Daoy (cell line): ENCODE results near the gene ADSL. TPM values are rescaled to one million over a fixed set of nuclear protein-coding genes. Genes with fewer than 3 reads are reported as not detected.

Experiments
- DNase-seq: peaks from one replicate; pipeline ENCODE4 v3.0.0-alpha.2; 2015; ENCODE audit warnings: low read depth
- total RNA-seq: library from RNA; depleted of rRNA; stranded (reverse); fragments of >200 nt; shearing (Covaris generic); gene quantifications from 2 replicates; pipeline ENCODE4 v1.2.3, GENCODE V29; 2014

ADSL gene
- total RNA-seq, 1 experiment from 2014 or later, result 350 TPM

DNA sequence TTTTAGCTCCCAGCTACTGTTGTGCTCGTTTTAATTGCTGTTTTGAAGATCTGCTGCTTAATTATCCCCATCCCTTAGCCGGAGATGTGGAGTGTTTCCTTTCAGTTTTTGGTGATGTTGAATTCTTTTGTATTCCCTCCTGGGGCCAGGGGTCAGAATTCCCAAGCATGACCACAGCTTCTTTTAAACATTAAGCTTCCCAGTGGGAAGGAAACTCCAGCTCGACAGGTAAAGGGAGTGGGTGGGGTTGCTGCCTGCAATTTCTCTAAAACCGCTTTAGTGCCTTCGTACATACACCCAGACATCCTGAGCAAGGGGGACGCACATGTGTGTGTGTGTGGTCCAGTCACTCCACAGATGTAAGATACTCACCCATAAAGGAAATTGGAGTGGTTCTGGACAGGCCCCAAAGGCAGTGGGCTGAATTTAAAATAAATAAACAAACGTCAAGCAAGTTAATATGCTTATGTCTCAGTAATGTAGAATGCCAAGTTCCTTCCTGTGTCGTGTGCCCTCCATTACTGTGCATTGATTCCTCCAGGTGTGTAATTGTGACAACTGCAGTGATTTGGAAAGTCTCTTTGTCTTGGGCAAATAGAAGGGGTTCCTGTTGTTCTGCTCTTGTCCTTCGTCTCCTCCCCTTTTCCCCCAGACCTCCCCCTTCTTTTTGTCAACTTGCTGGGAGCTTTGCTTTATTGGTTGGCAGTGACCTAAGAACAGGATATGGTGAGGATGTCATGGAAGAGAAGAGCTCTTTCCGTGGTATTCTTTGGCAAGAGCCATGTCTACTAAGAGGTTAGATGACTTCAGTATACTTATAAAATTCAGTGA, 19.2 kb upstream of the ADSL start:
- DNase-seq, result peak; percentile 41

- DNase-seq, result no peak
These were observed 17.5 kb upstream of the ADSL start for GRCh38 chr22:40328546-40329456.

DNA sequence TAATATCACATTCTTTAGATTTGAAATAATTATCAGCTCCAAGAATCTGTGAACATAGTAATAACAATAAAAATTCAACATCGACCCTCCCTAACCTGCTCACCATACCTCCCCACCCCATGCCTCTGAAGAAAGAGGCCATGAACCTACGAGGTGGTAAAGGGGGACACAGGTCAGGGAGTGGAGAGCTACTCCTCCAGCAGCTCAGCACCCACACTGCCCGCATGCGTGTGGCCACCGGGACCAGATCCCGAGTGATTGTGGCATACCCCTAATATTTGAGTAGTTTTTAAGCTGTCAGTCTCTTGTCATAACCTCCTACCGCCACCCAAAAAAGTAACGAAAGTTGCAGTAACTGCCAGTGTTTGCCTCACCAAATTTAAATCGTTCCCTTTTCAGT, 16.8 kb upstream of the ADSL start:
- no peak for DNase-seq

DNA sequence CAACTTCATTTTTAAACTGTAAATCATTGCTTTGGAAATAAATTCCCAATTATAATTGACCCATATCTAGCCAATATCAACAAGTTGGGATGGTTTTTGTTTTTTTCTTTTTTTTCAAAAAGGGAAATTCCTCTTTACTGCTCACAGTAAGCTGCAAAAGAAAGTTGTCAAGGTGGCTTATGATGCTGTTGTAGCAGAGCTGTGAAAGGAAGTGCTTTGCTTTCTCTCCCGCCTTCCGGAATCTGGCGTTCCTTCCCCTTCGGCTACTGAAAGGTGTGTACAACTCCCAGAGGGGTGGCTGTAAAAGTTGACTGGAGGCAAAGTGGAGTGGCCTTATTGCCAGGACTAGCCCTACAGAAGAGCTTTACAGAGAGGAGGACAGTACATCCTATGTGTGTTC, 16.2 kb upstream of the ADSL start:
- no peak for DNase-seq

DNA sequence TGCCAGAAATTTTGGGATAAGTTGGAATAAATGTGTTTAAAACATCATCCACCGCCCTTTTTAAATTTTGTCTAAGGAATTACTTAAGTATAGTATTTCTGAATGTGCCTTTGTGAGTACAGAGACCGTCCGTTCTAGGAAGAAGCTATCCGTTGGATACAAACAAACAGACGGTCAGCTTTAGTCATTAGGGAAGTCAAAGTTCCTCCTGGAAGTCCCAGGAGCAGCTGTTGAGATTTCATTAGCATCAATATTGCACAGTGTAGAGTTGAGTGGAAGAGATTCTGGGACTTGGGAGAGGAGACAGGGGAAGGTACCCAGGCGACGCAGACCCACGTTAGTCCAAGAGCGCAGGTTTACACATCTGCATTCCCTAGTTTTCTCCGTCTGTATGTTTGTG, 15.7 kb upstream of the ADSL start:
- DNase-seq, result no peak

GRCh38 chr22:40331706-40332105, 14.6 kb upstream of the ADSL start:
- DNase-seq, result no peak

DNA sequence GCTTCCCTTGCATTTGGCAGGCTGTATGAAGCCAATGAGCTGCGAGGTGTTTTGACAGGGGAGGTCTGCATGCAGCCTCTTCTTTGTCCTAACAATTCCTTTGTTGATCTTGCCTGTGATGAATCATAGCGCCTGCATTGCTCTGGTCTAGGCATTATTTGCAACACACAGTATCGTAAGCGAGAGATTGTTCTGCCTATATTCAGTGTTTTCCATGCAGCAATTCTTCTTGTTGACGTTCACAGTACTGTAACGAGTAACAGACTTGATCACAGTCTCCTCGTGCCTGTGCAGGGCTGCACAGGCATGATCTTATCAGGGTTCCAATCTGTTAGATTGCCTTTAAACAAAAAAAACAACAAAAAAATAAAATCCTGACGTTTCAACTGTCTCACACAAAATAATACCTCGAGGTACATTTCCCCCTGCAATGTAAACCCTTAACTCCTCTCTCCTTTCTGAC, 13.9 kb upstream of the ADSL start:
- DNase-seq, result peak; percentile 7

GRCh38 chr22:40334060-40334459, 12.2 kb upstream of the ADSL start:
- DNase-seq, result no peak

GRCh38 chr22:40334899-40335298, 11.4 kb upstream of the ADSL start:
- no peak for DNase-seq

GRCh38 chr22:40335358-40335757, 10.9 kb upstream of the ADSL start:
- no peak for DNase-seq

DNA sequence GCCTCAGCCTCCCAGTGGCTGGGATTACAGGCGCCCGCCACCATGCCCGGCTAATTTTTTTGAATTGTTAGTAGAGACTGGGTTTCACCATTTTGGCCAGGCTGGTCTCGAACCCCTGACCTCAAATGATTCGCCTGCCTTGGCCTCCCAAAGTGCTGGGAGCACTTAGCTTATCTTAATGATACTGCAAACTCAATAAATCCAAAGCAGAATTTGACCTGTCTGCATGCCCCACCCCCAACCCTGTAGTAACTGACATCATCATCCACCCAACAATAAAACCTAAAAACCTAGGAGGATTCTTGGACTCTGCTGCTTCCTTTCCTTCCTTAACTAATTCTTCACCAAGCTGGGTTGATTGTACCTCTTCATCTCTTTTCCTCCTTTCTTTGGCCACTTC, 6.3 kb upstream of the ADSL start:
- DNase-seq, result no peak

DNA sequence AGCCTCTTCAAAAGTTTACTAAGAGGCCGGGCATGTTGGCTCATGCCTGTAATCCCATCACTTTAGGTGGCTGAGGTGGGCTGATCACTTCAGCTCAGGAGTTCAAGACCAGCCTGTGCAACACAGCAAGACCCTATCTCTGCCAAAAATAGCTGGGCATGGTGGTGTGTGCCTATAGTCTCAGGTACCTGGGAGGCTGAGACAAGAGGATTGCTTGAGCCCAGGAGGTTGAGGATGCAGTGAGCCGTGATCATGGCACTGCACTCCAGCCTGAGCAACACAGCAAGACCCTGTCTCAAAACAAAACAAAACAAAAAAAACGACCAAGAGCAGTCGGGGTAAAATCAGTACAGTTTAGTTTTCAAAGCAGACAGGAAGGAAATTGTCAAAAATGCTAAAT, 4.7 kb upstream of the ADSL start:
- no peak for DNase-seq

GRCh38 chr22:40342521-40342920, 3.8 kb upstream of the ADSL start:
- DNase-seq, result no peak

GRCh38 chr22:40345271-40345670, 1.0 kb upstream of the ADSL start:
- DNase-seq, result peak; percentile 67

- peak; percentile 44 for DNase-seq
These were observed 500 bp upstream of the ADSL start for GRCh38 chr22:40345815-40346184.

GRCh38 chr22:40347300-40347699, 1.0 kb downstream of the ADSL start:
- DNase-seq, result no peak

- peak; percentile 48 for DNase-seq
These were observed 1.8 kb downstream of the ADSL start for GRCh38 chr22:40348025-40348658.

GRCh38 chr22:40352763-40353162, 6.5 kb downstream of the ADSL start:
- DNase-seq, result no peak

DNA sequence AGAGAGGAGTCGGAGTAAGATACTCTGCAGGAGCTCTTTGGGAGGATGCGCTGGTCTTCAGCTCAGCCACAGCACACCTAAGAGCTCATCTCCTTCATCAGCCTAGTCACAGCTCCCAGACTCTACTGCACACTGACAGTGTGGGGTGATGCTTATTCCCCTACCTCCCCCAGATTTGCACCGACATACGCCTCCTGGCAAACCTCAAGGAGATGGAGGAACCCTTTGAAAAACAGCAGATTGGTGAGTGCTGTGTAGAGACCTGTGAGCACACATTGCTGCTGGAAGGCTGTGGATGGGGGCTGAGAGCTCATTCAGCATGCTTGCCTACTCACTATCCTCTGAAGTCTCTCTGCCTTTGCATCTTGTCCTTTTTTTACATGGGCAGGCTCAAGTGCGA, 14.8 kb downstream of the ADSL start:
- no peak for DNase-seq

DNA sequence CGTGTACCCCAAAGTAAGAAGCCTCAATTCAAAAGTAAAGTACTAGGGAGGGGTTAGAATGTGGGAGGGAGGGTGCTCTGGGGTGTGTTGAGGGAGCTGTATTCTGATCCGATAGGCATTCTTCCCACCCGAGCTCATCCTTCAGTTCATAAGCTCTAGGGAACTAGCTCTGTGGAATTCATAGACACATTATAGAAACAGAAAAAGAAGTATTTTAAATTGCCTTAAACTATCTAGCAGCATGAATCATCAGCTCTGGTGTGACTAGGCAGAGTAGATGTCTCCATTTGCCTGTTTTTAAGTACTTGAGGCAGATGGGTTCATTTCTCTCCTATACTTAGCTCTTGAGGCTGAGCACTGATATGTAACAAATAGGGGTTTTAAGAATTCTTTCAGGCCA, 16.8 kb downstream of the ADSL start:
- no peak for DNase-seq

- no peak for DNase-seq
These were observed 18.1 kb downstream of the ADSL start for GRCh38 chr22:40364431-40364830.

DNA sequence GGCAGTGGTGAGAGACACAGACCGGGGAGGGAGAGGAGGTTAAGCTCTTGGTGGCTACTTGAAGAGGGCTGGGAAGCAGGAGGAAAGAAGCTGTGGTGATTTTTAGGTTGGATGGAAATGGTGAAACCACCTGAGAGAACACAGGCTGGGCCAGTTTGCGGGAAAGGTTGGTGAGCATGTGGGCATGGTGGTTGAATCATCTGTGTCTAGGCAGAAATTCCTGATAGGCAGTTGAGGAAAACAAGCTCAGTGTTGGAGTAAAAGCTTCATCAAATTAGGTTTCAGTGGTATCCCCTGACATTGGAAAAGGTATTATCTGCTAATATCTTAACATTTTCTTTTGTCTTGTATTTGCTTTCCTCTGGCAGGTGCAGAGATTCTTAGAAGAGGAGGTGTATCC, 19.8 kb downstream of the ADSL start:
- DNase-seq, result no peak
